Mucosa of descending colon (tissue), 3 donors: ENCODE measurements around the gene ADA. TPM values are rescaled to one million over a fixed set of nuclear protein-coding genes. Genes with fewer than 3 reads are reported as not detected.

Experiments
- ATAC-seq: fragments of 200-7000 bp; cut with Tn5 transposase; one replicate; pipeline ENCODE4 v1.9.1; 2020; ENCODE audit warnings: mild to moderate bottlenecking, moderate library complexity
- DNase-seq, 3 donors: peaks; one replicate each; pipeline ENCODE4 v3.0.0-alpha.2; 2020
- H3K36me3 ChIP-seq: fragments of 200-600 bp; one replicate; pipeline ENCODE4 v1.8.0; 2021; ENCODE audit warnings: low read depth, mild to moderate bottlenecking
- H3K4me1 ChIP-seq: fragments of 200-600 bp; one replicate; pipeline ENCODE4 v1.8.0; 2021; ENCODE audit warnings: low read depth, mild to moderate bottlenecking
- H3K4me3 ChIP-seq: fragments of 200-600 bp; one replicate; pipeline ENCODE4 v1.8.0; 2021; ENCODE audit warnings: mild to moderate bottlenecking
- H3K9me3 ChIP-seq: fragments of 200-600 bp; one replicate; pipeline ENCODE4 v1.8.0; 2021; ENCODE audit warnings: mild to moderate bottlenecking
- intact Hi-C, 2 donors: fragments of 100-400 bp; cut with DNase I in 1 of 2; cut with micrococcal nuclease in 1 of 2; formaldehyde crosslinking; loops; one replicate each; pipeline versions ENCODE4 v1.11.0 to v1.11.1; 2022; cut with DNase I, micrococcal nuclease
- total RNA-seq, 3 donors: library from RNA; stranded (reverse); fragmentation: NEBNext Ultra II Directional in 2 of 3; extraction: Animal tissue kit (Norgen Biotek cat#: 25700) in 2 of 3; gene quantifications; one replicate each; pipeline versions ENCODE4 v1.2.1 to v1.2.4, GENCODE V29; 2021 to 2023
- TF ChIP-seq, protein P1 (sequence below): fragments of 200-600 bp; IDR thresholded peaks from one replicate; pipeline ENCODE4 v1.8.0; 2022; ENCODE audit warnings: antibody characterized with exemption, mild to moderate bottlenecking
- donor health status: DM: no; HTN: no; CAD: no; lungs with moderate emphysema.
- donor health status: DM: no; HTN: no; CAD: no.
- donor health status: DM: no; HTN: yes; CAD: no.

The ADA gene
- total RNA-seq, 3 donors from 2014 or later: 2.2 to 6.9 (median 5.9) TPM

- no peaks in the 10 kb centered on the region for H3K36me3 ChIP-seq
- H3K4me3 ChIP-seq: no peak overlapping the region
- ATAC-seq (no peak), DNase-seq (no peak)
- no peaks in the 10 kb centered on the region for H3K9me3 ChIP-seq
- no peaks in the 10 kb centered on the region for H3K4me1 ChIP-seq
- intact Hi-C loops: no loop called here
- TF ChIP-seq, protein P1, sequence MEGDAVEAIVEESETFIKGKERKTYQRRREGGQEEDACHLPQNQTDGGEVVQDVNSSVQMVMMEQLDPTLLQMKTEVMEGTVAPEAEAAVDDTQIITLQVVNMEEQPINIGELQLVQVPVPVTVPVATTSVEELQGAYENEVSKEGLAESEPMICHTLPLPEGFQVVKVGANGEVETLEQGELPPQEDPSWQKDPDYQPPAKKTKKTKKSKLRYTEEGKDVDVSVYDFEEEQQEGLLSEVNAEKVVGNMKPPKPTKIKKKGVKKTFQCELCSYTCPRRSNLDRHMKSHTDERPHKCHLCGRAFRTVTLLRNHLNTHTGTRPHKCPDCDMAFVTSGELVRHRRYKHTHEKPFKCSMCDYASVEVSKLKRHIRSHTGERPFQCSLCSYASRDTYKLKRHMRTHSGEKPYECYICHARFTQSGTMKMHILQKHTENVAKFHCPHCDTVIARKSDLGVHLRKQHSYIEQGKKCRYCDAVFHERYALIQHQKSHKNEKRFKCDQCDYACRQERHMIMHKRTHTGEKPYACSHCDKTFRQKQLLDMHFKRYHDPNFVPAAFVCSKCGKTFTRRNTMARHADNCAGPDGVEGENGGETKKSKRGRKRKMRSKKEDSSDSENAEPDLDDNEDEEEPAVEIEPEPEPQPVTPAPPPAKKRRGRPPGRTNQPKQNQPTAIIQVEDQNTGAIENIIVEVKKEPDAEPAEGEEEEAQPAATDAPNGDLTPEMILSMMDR: no peak
Measured at GRCh38 chr20:44581515-44581914, 70.0 kb downstream of the ADA start.

GRCh38 chr20:44580581-44581268 is 70.8 kb downstream of the ADA start:
- ATAC-seq (no peak), DNase-seq (no peak)
- Histone ChIP-seq H3K9me3 (no peaks in the 10 kb centered on the region), H3K36me3 (no peaks in the 10 kb centered on the region), H3K4me1 (no peaks in the 10 kb centered on the region), H3K4me3 (no peak overlapping the region)
- intact Hi-C loops: no loop called here
- TF ChIP-seq, protein P1: no peak

- DNase-seq (no peak), ATAC-seq (no peak)
- Histone ChIP-seq H3K9me3 (no peaks in the 10 kb centered on the region), H3K36me3 (no peaks in the 10 kb centered on the region), H3K4me3 (no peak overlapping the region), H3K4me1 (no peaks in the 10 kb centered on the region)
- intact Hi-C loops: no loop called here
- TF ChIP-seq, protein P1: no peak
Measured at GRCh38 chr20:44579313-44580081, 72.0 kb downstream of the ADA start.

GRCh38 chr20:44576297-44576696 is 75.2 kb downstream of the ADA start:
- Histone ChIP-seq H3K9me3 (no peaks in the 10 kb centered on the region), H3K4me3 (no peak overlapping the region), H3K36me3 (no peaks in the 10 kb centered on the region), H3K4me1 (no peaks in the 10 kb centered on the region)
- intact Hi-C loops: no loop called here
- DNase-seq (peak in 1 of 3 donors; percentile 28), ATAC-seq (peak; percentile 52)
- TF ChIP-seq, protein P1: no peak

- Histone ChIP-seq H3K9me3 (no peaks in the 10 kb centered on the region), H3K4me3 (no peak overlapping the region), H3K36me3 (no peaks in the 10 kb centered on the region), H3K4me1 (no peaks in the 10 kb centered on the region)
- TF ChIP-seq, protein P1: no peak
- no peak for ATAC-seq
- intact Hi-C loops: no loop called here
- DNase-seq: no peak
Measured at GRCh38 chr20:44574372-44574771, 77.1 kb downstream of the ADA start.
